T-helper 2 cell treated with Interferon-gamma antibody and Interleukin-4, amounts not matched to agents 5 μg/mL and 100 μg/mL, for 36 hours (primary cell): ENCODE data around the gene SPARC.
"Not testable (repeated sequence)": the region's sequence is repeated elsewhere in the genome, so short reads cannot be mapped to it uniquely, and the experiment has no call there.

Experiments used
- DNase-seq: peaks from one replicate; pipeline ENCODE4 v3.0.0; 2021; ENCODE audit warnings: low spot score
- H3K27ac Mint-ChIP-seq: one replicate; pipeline ENCODE4 v1.8.0; 2021; ENCODE audit warnings: mild to moderate bottlenecking, mixed read lengths
- H3K27me3 Mint-ChIP-seq: one replicate; pipeline ENCODE4 v1.8.0; 2021; ENCODE audit warnings: low read depth, mixed read lengths
- H3K36me3 Mint-ChIP-seq: one replicate; pipeline ENCODE4 v1.8.0; 2021; ENCODE audit warnings: low read depth, mixed read lengths
- H3K4me1 Mint-ChIP-seq: one replicate; pipeline ENCODE4 v1.8.0; 2021; ENCODE audit warnings: low read depth, mixed read lengths
- H3K4me3 Mint-ChIP-seq: one replicate; pipeline ENCODE4 v1.8.0; 2022; ENCODE audit warnings: mild to moderate bottlenecking, moderate library complexity, mixed read lengths
- H3K9me3 Mint-ChIP-seq: one replicate; pipeline ENCODE4 v1.8.0; 2021; ENCODE audit warnings: mixed read lengths

Gene SPARC

GRCh38 chr5:151695464-151695863 is 8.7 kb upstream of the SPARC start:
- Mint-ChIP-seq H3K4me1 (no peaks in the 10 kb centered on the region), H3K9me3 (no peaks in the 10 kb centered on the region), H3K27ac (no peak overlapping the region), H3K27me3 (peaks cover 6% of the 10 kb centered on the region), H3K36me3 (no peaks in the 10 kb centered on the region), H3K4me3 (no peak overlapping the region)
- no peak for DNase-seq

- no peak for DNase-seq
- no peak overlapping the region for H3K27ac Mint-ChIP-seq
- no peak overlapping the region for H3K4me3 Mint-ChIP-seq
- H3K36me3 Mint-ChIP-seq, result no peaks in the 10 kb centered on the region
- H3K4me1 Mint-ChIP-seq, result no peaks in the 10 kb centered on the region
- H3K27me3 Mint-ChIP-seq, result peaks cover 6% of the 10 kb centered on the region
- no peaks in the 10 kb centered on the region for H3K9me3 Mint-ChIP-seq
Observed at GRCh38 chr5:151694035-151694485, 7.3 kb upstream of the SPARC start.

GRCh38 chr5:151692312-151692711 is 5.6 kb upstream of the SPARC start:
- H3K36me3 Mint-ChIP-seq, result no peaks in the 10 kb centered on the region
- no peak overlapping the region for H3K27ac Mint-ChIP-seq
- H3K9me3 Mint-ChIP-seq, result no peaks in the 10 kb centered on the region
- no peaks in the 10 kb centered on the region for H3K4me1 Mint-ChIP-seq
- no peak overlapping the region for H3K4me3 Mint-ChIP-seq
- peaks cover 16% of the 10 kb centered on the region for H3K27me3 Mint-ChIP-seq
- DNase-seq, result no peak

GRCh38 chr5:151691706-151692105 is 5.0 kb upstream of the SPARC start:
- Mint-ChIP-seq H3K9me3 (no peaks in the 10 kb centered on the region), H3K4me1 (peaks cover 3% of the 10 kb centered on the region), H3K36me3 (no peaks in the 10 kb centered on the region), H3K4me3 (no peak overlapping the region), H3K27me3 (peaks cover 22% of the 10 kb centered on the region), H3K27ac (no peak overlapping the region)
- DNase-seq, result no peak

- H3K4me1 Mint-ChIP-seq, H3K4me3 Mint-ChIP-seq, DNase-seq, H3K9me3 Mint-ChIP-seq, H3K36me3 Mint-ChIP-seq, H3K27ac Mint-ChIP-seq: not testable (repeated sequence)
- H3K27me3 Mint-ChIP-seq, result peaks cover 38% of the 10 kb centered on the region
Observed at GRCh38 chr5:151689591-151689990, 2.9 kb upstream of the SPARC start.

- Mint-ChIP-seq H3K27me3 (peaks cover 38% of the 10 kb centered on the region), H3K4me3 (no peak overlapping the region), H3K4me1 (peaks cover 8% of the 10 kb centered on the region), H3K36me3 (no peaks in the 10 kb centered on the region), H3K9me3 (no peaks in the 10 kb centered on the region), H3K27ac (no peak overlapping the region)
- no peak for DNase-seq
Observed at GRCh38 chr5:151688436-151688835, 1.7 kb upstream of the SPARC start.

- peaks cover 34% of the 10 kb centered on the region for H3K27me3 Mint-ChIP-seq
- H3K27ac Mint-ChIP-seq, result no peak overlapping the region
- DNase-seq, result no peak
- peak overlapping the region; percentile 60 for H3K4me3 Mint-ChIP-seq
- no peaks in the 10 kb centered on the region for H3K9me3 Mint-ChIP-seq
- peaks cover 8% of the 10 kb centered on the region for H3K4me1 Mint-ChIP-seq
- no peaks in the 10 kb centered on the region for H3K36me3 Mint-ChIP-seq
Observed at GRCh38 chr5:151685749-151686673, 704 bp downstream of the SPARC start.

GRCh38 chr5:151684690-151685361 is 1.9 kb downstream of the SPARC start:
- H3K9me3 Mint-ChIP-seq, result no peaks in the 10 kb centered on the region
- peaks cover 8% of the 10 kb centered on the region for H3K4me1 Mint-ChIP-seq
- no peaks in the 10 kb centered on the region for H3K36me3 Mint-ChIP-seq
- no peak overlapping the region for H3K27ac Mint-ChIP-seq
- no peak for DNase-seq
- H3K27me3 Mint-ChIP-seq, result peaks cover 34% of the 10 kb centered on the region
- H3K4me3 Mint-ChIP-seq, result no peak overlapping the region

- no peak for DNase-seq
- Mint-ChIP-seq H3K4me3 (no peak overlapping the region), H3K27ac (no peak overlapping the region), H3K36me3 (no peaks in the 10 kb centered on the region), H3K27me3 (peaks cover 34% of the 10 kb centered on the region), H3K9me3 (no peaks in the 10 kb centered on the region), H3K4me1 (peaks cover 8% of the 10 kb centered on the region)
Observed at GRCh38 chr5:151683986-151684588, 2.6 kb downstream of the SPARC start.

- Mint-ChIP-seq H3K36me3 (no peaks in the 10 kb centered on the region), H3K9me3 (no peaks in the 10 kb centered on the region), H3K4me3 (no peak overlapping the region), H3K27ac (no peak overlapping the region), H3K27me3 (peaks cover 31% of the 10 kb centered on the region), H3K4me1 (peaks cover 8% of the 10 kb centered on the region)
- no peak for DNase-seq
Observed at GRCh38 chr5:151683444-151683843, 3.3 kb downstream of the SPARC start.

- Mint-ChIP-seq H3K27ac (no peak overlapping the region), H3K4me3 (no peak overlapping the region), H3K36me3 (no peaks in the 10 kb centered on the region), H3K27me3 (peaks cover 26% of the 10 kb centered on the region), H3K4me1 (peaks cover 8% of the 10 kb centered on the region), H3K9me3 (no peaks in the 10 kb centered on the region)
- DNase-seq, result no peak
Observed at GRCh38 chr5:151682751-151683331, 3.9 kb downstream of the SPARC start.

- Mint-ChIP-seq H3K4me1 (peaks cover 8% of the 10 kb centered on the region), H3K9me3 (no peaks in the 10 kb centered on the region), H3K27ac (no peak overlapping the region), H3K27me3 (peaks cover 22% of the 10 kb centered on the region), H3K36me3 (no peaks in the 10 kb centered on the region), H3K4me3 (no peak overlapping the region)
- no peak for DNase-seq
Observed at GRCh38 chr5:151682240-151682639, 4.5 kb downstream of the SPARC start.

- Mint-ChIP-seq H3K36me3 (no peaks in the 10 kb centered on the region), H3K9me3 (no peaks in the 10 kb centered on the region), H3K27ac (no peak overlapping the region), H3K4me1 (no peaks in the 10 kb centered on the region), H3K4me3 (no peak overlapping the region), H3K27me3 (peaks cover 15% of the 10 kb centered on the region)
- no peak for DNase-seq
Observed at GRCh38 chr5:151680944-151681427, 5.7 kb downstream of the SPARC start.

- H3K4me1 Mint-ChIP-seq, H3K27me3 Mint-ChIP-seq, H3K36me3 Mint-ChIP-seq, H3K9me3 Mint-ChIP-seq, H3K27ac Mint-ChIP-seq, DNase-seq, H3K4me3 Mint-ChIP-seq: not testable (repeated sequence)
Observed at GRCh38 chr5:151680156-151680505, 6.6 kb downstream of the SPARC start.
